ENCODE data around the gene GALNTL6.
"Not testable (repeated sequence)": the region's sequence is repeated elsewhere in the genome, so short reads cannot be mapped to it uniquely, and the experiment has no call there.

The GALNTL6 gene

GRCh38 chr4:173001571-173001970 lies 1188.4 kb downstream of the GALNTL6 start:
- no peak for DNase-seq

DNA sequence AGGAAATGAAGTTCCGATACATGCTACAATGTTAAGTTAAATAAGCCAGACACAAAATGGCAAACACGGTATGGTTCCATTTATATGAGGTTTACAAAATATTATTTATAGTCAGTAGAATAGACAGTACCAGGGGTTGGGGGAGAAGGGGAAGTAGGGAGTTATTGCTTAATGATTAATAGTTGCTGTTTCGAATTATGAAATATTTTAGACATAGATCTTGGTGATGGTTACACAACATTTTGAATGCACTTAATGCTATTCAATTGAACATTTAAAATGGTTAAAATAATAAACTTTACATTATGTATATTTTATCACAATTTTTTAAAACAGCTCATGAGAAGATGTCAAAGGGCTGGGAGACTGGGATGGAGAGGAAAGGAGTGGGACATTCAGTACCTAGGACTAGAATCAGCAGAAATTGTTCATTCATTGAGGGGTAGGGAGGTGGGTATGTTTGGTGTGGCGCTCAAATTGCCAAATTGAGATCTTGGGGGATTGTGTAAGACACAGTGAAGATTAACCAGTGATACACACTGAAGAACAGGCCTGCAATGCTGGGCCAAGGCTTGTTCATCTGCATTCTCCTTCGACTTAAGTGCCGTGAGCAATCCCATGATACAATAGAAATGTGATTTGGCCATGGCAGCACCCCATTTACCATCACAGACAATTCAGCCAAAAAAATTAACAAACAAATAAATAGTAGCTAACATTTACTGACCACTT lies 1189.8 kb downstream of the GALNTL6 start:
- DNase-seq: no peak

DNA sequence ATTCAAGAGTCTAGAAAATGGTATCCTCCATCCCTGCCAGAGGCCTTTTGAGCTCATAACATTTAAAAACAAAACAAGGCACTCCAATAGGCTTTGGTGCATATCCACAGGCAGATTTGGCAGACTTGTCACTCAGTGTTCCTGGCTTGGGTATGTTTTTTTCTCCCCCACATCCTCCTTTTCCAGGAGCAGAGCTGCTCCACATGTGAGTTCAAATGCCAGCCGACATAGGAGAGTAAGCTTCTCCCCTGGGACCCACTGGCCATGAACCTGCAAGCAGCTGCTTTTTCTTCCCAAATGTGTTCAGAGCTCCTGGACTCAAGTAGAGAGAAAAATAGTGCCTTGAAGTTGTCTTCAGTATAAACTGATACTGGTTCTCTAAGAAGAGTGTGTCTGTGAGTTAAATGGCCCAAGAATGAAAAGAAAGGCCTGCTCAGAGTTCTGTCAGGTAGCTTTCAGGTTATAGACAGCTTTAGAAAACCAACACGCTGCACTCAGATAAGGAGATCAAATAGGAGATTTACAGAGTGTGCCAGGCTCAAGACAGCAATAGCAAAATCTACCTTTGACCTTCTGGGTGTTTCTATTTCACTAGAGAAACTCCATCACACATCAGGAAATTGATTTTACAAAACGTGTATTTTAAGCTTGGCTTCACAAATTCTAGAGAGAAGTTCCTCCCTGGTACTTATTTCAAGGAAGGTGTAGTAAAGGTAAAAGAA lies 1192.9 kb downstream of the GALNTL6 start:
- DNase-seq: no peak

DNA sequence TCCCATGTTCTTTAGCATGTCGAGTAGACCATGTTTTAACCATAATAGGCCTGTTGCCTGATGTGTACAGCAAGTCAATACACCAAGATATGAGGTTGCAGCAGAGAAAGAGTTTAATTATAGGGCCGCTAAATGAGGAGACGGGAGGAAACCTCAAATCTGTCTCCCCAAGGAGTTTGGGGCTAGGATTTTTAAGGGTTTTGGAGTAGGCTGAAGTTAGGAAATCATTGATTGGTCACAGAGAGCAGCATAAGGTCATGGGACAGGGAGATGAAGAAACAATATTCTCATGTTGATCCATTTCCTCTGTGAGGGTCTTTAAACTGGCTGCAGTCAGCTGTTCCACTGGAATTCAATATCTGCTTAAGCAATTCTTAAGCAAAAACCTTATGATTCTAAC lies 1195.2 kb downstream of the GALNTL6 start:
- no peak for DNase-seq

DNA sequence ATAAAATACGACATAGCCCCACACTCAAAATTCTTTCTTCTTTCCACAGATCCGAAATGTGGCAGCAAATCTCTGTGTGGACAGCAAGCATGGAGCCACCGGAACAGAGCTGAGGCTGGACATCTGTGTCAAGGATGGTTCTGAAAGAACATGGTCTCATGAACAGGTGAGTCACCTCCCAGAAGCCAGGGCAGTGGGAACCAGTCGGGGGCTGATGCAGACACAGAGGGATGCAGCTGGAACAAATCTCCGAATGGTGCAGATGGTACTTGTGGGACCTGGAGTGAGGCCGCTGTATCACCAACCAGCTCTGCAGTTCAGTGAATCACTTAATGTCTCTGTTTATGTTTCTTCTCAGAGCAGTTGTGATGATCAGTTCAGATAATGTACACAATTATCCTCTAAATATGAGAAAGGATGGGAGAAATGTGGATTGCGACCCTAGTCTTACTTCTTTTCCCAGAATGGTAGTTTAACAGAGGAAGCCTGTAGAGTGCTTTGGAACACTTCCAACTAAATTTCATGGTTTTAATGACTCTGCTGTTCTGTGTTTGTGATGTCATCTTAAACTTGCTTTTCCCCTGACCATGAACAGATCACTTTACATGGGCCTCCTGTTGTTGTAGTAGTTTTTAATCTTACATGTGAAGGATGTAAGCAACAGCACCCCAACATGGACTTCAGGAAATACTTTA lies 1196.1 kb downstream of the GALNTL6 start:
- no peak for DNase-seq

- DNase-seq: no peak
These were observed 1199.4 kb downstream of the GALNTL6 start for GRCh38 chr4:173012608-173013007.

DNA sequence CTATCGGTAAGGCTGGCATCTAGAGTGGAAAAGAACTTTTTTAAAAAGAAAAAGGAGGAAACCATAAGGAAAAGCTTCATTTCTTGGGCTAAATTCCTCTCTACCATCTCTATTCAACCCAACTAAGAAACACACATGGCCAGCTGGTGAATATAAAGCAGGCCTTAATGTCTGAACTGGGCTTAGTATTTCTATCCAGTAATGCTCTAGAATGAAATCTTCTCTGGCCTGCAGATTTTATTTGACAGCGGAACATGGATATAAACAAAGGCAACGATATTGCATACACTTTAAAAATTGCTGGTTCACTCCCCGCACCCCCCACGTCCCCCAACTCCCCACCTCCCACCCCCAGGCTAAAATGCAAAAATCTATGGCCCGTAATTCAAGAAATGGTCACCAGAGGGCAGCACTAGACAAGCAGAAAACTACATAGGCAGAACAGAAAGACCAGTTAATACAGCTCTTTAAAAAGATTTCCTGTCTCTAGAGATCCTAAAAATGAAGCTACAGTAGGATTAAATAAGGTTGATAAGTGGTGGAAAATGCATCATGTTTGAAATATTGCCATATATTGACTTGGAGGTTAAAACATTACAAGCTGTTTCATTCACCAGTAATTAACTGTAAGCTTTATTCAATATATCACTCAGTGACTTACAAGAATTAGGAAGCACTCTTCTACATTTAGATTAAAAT lies 1200.2 kb downstream of the GALNTL6 start:
- DNase-seq: no peak

GRCh38 chr4:173014113-173014558 lies 1200.9 kb downstream of the GALNTL6 start:
- DNase-seq: no peak

DNA sequence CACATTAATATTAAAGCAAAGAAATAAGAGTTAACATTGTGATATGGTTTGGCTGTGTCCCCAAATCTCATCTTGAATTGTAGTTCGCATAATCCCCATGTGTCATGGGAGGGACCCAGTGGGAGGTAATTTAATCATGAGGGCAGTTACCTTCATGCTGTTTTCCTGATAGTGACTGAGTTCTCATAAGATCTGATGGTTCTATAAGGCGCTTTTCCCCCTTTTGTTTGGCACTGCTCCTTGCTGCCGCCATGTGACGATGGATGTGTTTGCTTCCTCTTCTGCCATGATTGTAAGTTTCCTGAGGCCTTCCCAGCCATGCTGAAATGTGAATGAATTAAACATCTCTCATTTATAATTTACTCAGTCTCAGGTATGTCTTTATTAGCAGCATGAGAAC lies 1201.6 kb downstream of the GALNTL6 start:
- DNase-seq: no peak

GRCh38 chr4:173017802-173018201 lies 1204.6 kb downstream of the GALNTL6 start:
- DNase-seq: no peak

- DNase-seq: no peak
These were observed 1205.2 kb downstream of the GALNTL6 start for GRCh38 chr4:173018446-173018845.

DNA sequence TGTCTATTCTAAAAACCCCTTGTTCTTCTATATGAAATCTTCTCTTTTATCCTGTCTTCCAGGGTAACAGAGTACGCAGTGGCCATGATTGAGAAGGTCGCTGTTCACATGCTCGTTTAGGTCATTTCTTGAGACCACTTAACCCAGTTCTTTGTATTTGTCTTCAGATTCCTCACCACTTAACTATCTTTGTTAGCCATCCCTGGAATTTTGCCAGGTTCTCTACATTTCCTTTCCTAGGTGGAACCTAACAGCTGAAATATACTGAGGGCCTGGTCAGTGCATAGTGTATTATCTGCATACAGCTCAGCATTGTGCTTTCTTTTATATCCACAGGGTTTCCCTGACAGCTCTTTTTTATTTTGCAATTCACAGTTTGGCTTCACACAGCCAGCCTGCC lies 1206.5 kb downstream of the GALNTL6 start:
- no peak for DNase-seq

DNA sequence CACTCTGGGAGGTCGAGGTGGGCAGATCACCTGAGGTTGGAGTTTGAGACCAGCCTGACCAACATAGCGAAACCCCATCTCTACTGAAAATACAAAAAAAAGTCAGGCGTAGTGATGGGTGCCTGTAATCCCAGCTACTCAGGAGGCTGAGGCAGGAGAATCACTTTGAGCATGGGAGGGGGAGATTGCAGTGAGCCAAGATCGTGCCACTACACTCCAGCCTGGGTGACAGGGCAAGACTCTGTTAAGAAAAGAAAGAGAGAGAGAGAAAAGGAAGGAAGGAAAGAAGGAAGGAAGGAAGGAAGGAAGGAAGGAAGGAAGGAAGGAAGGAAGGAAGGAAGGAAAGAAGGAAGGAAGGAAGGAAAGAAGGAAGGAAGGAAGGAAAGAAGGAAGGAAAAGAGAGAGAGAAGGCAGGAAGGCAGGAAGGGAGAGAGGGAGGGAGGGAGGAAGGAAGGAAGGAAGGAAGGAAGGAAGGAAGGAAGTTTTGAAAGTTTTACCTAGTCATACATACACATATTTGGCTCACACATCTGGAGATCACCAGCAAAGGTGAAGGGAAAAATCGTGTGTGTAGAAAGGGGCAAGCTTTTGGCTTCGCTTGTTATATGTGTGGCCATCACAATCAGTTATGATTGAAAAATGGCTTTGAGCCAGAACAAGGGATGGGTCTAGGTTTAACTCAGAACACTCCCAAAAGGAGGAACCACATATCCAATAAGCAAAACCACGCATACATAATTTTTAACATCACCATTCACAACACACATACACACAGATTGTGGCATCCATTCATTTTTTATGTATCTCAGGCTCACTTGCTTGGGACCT lies 1208.8 kb downstream of the GALNTL6 start:
- DNase-seq: not testable (repeated sequence)

- no peak for DNase-seq
These were observed 1211.0 kb downstream of the GALNTL6 start for GRCh38 chr4:173024203-173024602.

DNA sequence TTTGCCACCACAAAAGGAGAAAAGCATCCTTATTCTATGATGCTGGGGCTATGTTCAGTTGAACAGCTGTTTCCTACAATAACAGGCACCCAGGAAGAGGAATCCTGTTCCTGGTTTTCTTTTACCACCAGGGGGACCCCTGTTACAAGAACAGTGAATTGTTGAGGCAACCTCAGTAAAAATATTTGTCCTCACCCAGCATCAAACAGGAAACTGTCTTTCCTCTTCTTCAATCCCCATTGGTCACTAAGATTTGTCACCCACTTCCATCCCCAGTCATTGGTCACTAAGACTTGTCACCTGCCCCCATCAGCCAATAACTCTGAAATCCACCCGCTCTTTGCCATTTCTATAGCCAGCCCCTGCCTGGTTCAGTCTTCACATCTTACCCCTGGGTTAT lies 1211.9 kb downstream of the GALNTL6 start:
- no peak for DNase-seq

DNA sequence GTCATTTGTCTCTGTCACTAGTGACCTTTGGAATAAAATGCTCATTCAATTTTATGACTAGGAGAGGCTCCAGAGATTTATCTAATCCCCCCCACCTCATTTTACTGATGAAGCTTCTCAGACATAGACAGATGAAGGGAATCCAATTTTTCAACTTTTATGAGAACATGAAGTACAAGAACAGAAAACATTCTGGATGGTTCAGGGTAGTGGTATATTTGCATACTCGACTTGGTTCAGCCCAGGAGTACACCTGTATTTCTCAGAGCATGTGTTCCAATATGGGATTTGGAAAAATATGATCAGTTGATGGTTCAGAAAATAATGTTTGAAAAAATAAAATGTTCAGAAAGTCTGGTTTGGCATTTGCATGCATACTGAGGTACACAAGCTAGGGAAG lies 1224.0 kb downstream of the GALNTL6 start:
- DNase-seq: no peak

DNA sequence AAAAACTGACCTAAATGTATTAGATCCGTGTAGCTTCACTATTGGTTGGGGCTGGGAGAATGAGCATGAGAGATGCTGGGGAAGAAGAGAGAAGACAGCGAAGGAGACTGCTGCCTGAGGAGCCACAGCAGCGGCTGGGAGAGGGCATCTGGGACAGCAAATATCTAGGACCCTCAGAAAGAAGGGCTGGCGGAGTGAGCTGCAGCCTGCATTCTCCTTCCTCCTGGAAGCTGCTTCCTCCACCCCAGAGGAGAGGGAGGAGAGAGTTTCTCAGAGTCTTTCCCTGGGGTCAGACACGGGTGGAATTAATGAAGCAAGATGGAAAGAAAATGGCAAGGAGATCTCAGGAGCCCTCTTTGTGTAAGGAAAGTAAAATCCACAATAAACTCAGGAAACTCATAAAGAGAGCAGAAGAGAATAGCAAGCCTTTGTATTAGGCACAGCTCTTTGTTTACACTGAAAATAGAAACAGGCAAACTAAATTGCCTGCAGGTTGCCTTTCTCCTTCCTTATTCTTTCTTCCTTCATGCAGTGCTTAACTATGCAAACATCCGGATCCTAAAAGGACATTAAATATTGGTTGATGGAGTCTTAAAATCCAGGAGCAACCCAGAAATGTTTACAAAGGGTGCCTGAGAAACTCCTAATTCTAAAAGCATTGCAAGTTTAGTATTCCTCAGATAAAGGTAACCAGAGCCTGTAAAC lies 1225.1 kb downstream of the GALNTL6 start:
- no peak for DNase-seq

DNA sequence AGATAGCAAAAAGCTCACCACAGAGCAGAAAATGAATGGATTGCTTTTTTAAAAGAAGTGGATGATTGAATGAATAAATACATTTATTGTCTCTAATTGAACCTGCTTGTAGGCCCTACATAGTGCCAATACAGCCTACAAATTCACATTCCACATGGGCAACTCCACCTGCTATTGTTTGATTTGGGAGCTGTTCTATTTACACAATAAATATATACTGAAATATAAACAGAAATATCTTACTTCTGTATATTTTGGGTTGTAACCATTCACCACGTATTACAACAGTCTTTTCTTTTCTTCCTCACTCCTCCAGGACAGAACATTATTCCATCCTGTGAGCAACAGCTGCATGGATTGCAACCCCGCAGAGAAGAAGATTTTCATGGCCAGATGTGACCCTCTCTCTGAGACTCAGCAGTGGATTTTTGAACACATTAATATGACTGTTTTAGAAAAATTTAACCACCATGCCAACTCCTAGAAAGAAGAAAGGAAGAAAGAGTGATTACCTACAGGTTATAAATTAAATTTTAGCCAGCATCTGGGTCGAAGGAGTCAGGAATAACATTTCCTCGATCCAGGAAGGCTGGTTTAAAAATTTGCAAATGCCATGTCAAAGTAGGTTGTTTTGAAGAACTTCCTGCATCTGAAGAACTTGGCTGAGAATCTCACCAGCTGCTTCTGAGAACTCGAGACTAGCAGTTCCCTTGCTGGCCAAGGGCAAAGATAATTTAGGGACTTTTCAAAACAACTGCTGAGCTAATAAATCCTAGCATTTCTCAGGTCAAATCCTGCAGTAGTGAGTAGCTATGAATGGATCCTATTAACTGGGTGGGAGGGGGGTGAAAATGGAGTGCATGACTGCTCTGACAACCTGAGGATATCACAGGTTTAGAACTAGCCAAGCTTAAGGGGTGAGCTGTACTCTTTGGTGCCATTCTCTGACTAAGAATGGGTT lies 1226.7 kb downstream of the GALNTL6 start:
- DNase-seq: no peak

DNA sequence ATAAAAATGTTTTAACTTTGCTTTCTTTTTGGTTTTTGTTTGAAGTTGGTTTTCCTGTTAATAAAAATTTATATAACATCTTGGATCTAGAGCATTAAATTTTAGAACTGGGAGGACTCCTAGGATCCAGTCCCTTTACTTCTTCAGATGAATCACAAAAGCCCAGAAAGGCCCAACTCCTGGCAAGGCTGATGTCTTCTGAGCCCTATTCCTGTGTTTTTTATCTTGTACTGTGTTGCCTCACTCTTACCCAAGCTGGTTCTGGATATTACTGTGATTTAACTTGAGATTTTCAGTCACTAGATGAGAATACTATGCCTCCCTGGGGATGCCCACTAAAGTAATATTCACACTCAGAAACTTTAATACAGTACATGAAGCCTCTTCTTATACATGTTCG lies 1228.3 kb downstream of the GALNTL6 start:
- DNase-seq: no peak

DNA sequence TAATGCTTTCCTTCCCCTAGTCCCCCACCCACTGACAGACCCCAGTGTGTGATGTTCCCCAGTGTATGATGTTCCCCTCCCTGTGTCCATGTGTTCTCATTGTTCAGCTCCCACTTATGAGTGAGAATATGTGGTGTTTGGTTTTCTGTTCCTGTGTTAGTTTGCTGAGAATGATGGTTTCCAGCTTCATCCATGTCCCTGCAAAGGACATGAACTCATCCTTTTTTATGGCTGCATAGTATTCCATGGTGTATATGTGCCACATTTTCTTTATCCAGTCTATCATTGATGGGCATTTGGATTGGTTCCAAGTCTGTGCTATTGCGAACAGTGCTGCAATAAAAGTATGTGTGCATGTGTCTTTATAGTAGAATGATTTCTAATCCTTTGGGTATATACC lies 1228.9 kb downstream of the GALNTL6 start:
- DNase-seq: not testable (repeated sequence)
